Psoas muscle (tissue), 8 donors: ENCODE measurements around the gene PIWIL1. TPM values are rescaled to one million over a fixed set of nuclear protein-coding genes. Genes with fewer than 3 reads are reported as not detected.

ENCODE experiments used
- ATAC-seq, 4 donors: fragments of 200-7000 bp; cut with Tn5 transposase; one replicate each; pipeline ENCODE4 v1.9.1; 2020; ENCODE audit warnings: moderate library complexity in 3 of 4, mild to moderate bottlenecking in 2 of 4
- DNase-seq, 2 donors: peaks; one replicate each; pipeline ENCODE4 v3.0.0-alpha.2; 2020
- H3K27ac ChIP-seq: fragments of 200-600 bp; one replicate; pipeline ENCODE4 v1.8.0; 2022
- H3K27me3 ChIP-seq, 3 donors: fragments of 200-600 bp in 1 of 3; one replicate each; pipeline versions ENCODE4 v1.6.1 to v1.8.0; 2013 to 2022; ENCODE audit warnings: low read length in 2 of 3, mild to moderate bottlenecking in 2 of 3, moderate library complexity in 1 of 3; ENCODE audit not compliant: insufficient read depth in 3 of 3
- H3K36me3 ChIP-seq, 2 donors: fragments of 200-600 bp in 1 of 2; one replicate each; pipeline versions ENCODE4 v1.6.1 to v1.8.0; 2013 to 2022; ENCODE audit warnings: low read depth in 1 of 2, mild to moderate bottlenecking in 1 of 2, moderate library complexity in 1 of 2; ENCODE audit not compliant: insufficient read depth in 1 of 2
- H3K4me1 ChIP-seq: fragments of 200-600 bp; one replicate; pipeline ENCODE4 v1.8.0; 2022
- H3K4me3 ChIP-seq: fragments of 200-600 bp; one replicate; pipeline ENCODE4 v1.8.0; 2022; ENCODE audit warnings: mild to moderate bottlenecking
- H3K9me3 ChIP-seq: fragments of 200-600 bp; one replicate; pipeline ENCODE4 v1.8.0; 2022
- WGBS, 3 donors: extraction: QIAGEN DNeasy Blood & Tissue Kit; methylation state at CpG; one replicate each; pipeline versions ENCODE4 v1.1.6 to v1.1.7; 2013; 5-methylcytosine and 5-hydroxymethylcytosine counted together
- intact Hi-C, 2 donors: fragments of 100-400 bp; cut with DNase I; formaldehyde crosslinking; loops; one replicate each; pipeline versions ENCODE4 v1.11.0 to v1.14.2; 2022
- polyA plus RNA-seq, 3 donors: library from polyadenylated mRNA; stranded (reverse); fragments of 200-250 nt; gene quantifications; one replicate each; pipeline ENCODE4 v1.2.3, GENCODE V29; 2013
- total RNA-seq, 4 donors: library from RNA; stranded (reverse); fragmentation: NEBNext Ultra II Directional in 2 of 4; extraction: Animal tissue kit (Norgen Biotek cat#: 25700) in 2 of 4; gene quantifications; one replicate each; pipeline versions ENCODE4 v1.2.1 to v1.2.4, GENCODE V29; 2021 to 2023
- TF ChIP-seq, protein P1 (sequence below): fragments of 200-600 bp; IDR thresholded peaks from one replicate; pipeline ENCODE4 v1.8.0; 2022; ENCODE audit warnings: antibody characterized with exemption
- donor health status: healthy with polysubstance abuse.
- donor health status: DM: no; HTN: no; CAD: no; lungs with moderate emphysema.
- donor health status: Bipolar disorder and iron deficiency.
- donor health status: healthy.
- donor health status: DM: yes; HTN: yes; CAD: no.
- donor health status: DM: no; HTN: no; CAD: no.
- donor health status: DM: no; HTN: no; CAD: no.
- donor health status: DM: yes; HTN: yes; CAD: no.

Gene PIWIL1
- total and polyA plus RNA-seq, 7 donors: not detected

DNA sequence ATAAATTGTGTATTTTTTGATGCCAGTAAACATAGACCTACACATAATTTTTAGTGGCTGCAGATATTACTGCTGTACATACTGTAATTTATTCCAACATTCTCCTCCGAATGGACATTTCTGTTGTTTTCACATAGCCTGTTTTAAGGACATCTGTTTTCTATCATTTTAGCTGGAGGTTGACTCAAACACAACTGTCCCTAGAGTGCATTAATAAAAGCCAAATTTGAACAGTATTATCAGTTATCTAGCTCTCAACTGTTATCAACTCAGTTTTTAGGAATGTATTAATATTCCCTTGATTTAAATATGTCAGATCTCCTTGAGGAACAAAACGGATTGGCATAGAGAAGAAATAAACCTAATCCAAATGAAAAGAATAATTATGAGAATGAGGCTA is 17.2 kb upstream of the PIWIL1 start:
- Histone ChIP-seq H3K27me3 (peaks cover 0 to 2% (median 2%) of the 10 kb centered on the region in 3 donors), H3K27ac (no peak overlapping the region), H3K36me3 (no peaks in the 10 kb centered on the region), H3K4me3 (no peak overlapping the region), H3K9me3 (no peaks in the 10 kb centered on the region), H3K4me1 (no peaks in the 10 kb centered on the region)
- TF ChIP-seq, protein P1, sequence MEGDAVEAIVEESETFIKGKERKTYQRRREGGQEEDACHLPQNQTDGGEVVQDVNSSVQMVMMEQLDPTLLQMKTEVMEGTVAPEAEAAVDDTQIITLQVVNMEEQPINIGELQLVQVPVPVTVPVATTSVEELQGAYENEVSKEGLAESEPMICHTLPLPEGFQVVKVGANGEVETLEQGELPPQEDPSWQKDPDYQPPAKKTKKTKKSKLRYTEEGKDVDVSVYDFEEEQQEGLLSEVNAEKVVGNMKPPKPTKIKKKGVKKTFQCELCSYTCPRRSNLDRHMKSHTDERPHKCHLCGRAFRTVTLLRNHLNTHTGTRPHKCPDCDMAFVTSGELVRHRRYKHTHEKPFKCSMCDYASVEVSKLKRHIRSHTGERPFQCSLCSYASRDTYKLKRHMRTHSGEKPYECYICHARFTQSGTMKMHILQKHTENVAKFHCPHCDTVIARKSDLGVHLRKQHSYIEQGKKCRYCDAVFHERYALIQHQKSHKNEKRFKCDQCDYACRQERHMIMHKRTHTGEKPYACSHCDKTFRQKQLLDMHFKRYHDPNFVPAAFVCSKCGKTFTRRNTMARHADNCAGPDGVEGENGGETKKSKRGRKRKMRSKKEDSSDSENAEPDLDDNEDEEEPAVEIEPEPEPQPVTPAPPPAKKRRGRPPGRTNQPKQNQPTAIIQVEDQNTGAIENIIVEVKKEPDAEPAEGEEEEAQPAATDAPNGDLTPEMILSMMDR: no peak
- DNase-seq (no peak), ATAC-seq (no peak)
- 67 to 70% (median 70%) methylated on average over 2 of the region's 2 CpGs for WGBS, 3 donors
- intact Hi-C loops: no loop called here

DNA sequence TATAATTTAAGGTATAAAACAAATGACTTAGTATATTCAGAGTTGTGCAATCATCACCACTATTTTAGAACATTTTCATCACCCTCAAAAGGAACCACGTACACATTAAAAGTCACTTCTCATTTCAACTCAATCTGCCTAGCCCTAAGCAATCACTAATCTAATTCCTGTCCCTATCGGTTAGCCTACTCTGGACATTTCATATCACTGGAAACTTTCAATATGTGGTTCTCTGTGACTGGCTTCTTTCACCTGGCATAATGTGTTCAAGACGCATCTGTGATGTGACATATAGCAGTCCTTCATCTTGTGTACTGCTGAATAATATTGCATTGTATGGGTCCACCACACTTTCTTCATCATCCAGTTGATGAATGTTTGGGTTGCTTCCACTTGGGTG is 15.4 kb upstream of the PIWIL1 start:
- WGBS, 3 donors: 86 to 92% (median 87%) methylated on average over 3 of the region's 3 CpGs
- DNase-seq (no peak), ATAC-seq (no peak)

DNA sequence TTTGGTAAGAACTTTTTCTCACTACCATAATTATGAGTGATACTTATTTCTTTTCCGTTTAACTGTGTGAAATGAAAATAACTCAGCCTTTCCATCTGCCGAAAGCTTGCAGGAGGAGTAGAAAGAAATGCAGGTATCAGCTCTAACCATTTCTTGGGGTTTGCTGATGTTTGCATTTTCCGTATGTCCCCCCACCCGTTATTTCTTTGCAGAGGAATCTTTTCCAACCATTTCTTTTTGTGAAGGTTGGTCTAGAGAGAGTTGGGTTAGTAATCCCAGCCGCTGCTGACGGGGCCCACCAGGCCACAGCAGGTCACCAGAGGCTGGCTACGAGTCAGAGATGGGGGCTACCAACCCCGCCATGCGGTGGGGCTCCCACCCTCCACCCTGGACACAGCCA is 7.0 kb upstream of the PIWIL1 start:
- H3K9me3 ChIP-seq: no peaks in the 10 kb centered on the region
- H3K4me3 ChIP-seq: no peak overlapping the region
- H3K27ac ChIP-seq: no peak overlapping the region
- DNase-seq: no peak
- intact Hi-C loops: no loop called here
- no peaks in the 10 kb centered on the region for H3K36me3 ChIP-seq
- peaks cover under 1 to 3% (median 2%) of the 10 kb centered on the region in 3 donors for H3K27me3 ChIP-seq
- H3K4me1 ChIP-seq: no peaks in the 10 kb centered on the region
- ATAC-seq: no peak
- WGBS, 3 donors: 85 to 88% (median 87%) methylated on average over 9 of the region's 9 CpGs
- TF ChIP-seq, protein P1: no peak

More for the DNA sequence above, 15.4 kb upstream of the PIWIL1 start:
- H3K36me3 ChIP-seq: no peaks in the 10 kb centered on the region
- no peak overlapping the region for H3K4me3 ChIP-seq
- no peaks in the 10 kb centered on the region for H3K9me3 ChIP-seq
- TF ChIP-seq, protein P1: no peak
- intact Hi-C loops: no loop called here
- H3K4me1 ChIP-seq: no peaks in the 10 kb centered on the region
- H3K27ac ChIP-seq: no peak overlapping the region
- peaks cover 0 to 5% (median 4%) of the 10 kb centered on the region in 3 donors for H3K27me3 ChIP-seq

DNA sequence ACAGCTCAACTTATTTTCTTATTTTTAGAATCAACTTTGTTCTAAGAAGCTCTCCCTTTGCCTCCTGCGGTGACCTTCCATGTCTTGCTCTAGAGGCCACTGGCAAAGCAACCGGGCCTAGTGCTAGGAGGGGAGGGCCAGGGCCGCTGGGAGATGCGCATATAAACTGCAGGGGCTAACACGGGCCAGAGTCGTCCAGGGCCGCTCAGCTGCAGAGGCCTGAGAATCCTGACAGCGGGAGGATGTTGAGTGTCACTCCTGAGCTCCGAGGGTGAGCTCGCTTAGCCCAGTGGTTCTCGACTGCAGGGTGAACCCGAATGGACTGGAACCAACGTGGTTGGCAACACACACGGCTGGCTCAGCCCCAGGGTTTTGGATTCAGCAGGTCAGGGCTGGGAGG is 6.5 kb upstream of the PIWIL1 start:
- Histone ChIP-seq H3K4me3 (no peak overlapping the region), H3K27me3 (peaks cover 0 to 3% (median 2%) of the 10 kb centered on the region in 3 donors), H3K9me3 (no peaks in the 10 kb centered on the region), H3K27ac (no peak overlapping the region), H3K4me1 (no peaks in the 10 kb centered on the region), H3K36me3 (no peaks in the 10 kb centered on the region)
- DNase-seq (no peak), ATAC-seq (no peak)
- TF ChIP-seq, protein P1: no peak
- intact Hi-C loops: no loop called here
- WGBS, 3 donors: 68 to 74% (median 68%) methylated on average over 14 of the region's 14 CpGs

DNA sequence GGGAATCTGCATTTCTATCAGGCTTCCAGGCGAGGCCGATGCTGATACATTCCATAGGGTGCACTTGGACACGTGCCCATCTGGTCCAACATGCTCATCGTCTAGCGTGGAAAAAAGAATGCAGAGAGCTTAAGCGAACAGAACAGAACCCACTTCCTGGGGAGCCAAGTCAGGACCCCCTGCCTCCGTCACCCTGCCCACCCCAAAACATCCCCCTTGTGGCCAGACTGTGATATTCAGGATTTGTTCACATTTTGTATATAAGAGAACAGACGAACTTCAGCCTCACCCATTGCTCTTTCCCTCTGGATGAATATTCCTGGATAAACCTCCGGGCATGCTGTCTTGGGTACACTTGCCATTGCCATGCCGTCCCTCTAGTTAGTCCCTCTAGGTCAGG is 4.3 kb upstream of the PIWIL1 start:
- Histone ChIP-seq H3K4me1 (no peaks in the 10 kb centered on the region), H3K27me3 (no peaks in the 10 kb centered on the region), H3K9me3 (no peaks in the 10 kb centered on the region), H3K4me3 (no peak overlapping the region), H3K27ac (no peak overlapping the region), H3K36me3 (no peaks in the 10 kb centered on the region)
- DNase-seq: no peak
- ATAC-seq: no peak
- TF ChIP-seq, protein P1: no peak
- WGBS, 3 donors: 62 to 72% (median 70%) methylated on average over 10 of the region's 10 CpGs
- intact Hi-C loops: no loop called here
